Iris pigment epithelial cell (primary cell): ENCODE data around the gene RNF41.
A peak's percentile ranks its signal among the peaks of the same experiment; 100 is the strongest.

Source experiments
- DNase-seq: peaks from one replicate; pipeline ENCODE4 v3.0.0-alpha.2; 2011; ENCODE audit warnings: low read depth

RNF41 gene

GRCh38 chr12:56208006-56208405, 13.7 kb downstream of the RNF41 start:
- no peak for DNase-seq

- DNase-seq, result peak; percentile 60
Measured at GRCh38 chr12:56206452-56207166, 15.1 kb downstream of the RNF41 start.

- no peak for DNase-seq
Measured at GRCh38 chr12:56205445-56205844, 16.3 kb downstream of the RNF41 start.

GRCh38 chr12:56204275-56204674, 17.4 kb downstream of the RNF41 start:
- DNase-seq, result no peak

GRCh38 chr12:56202838-56203237, 18.9 kb downstream of the RNF41 start:
- DNase-seq, result no peak

GRCh38 chr12:56202366-56202765, 19.4 kb downstream of the RNF41 start:
- no peak for DNase-seq

- DNase-seq, result peak; percentile 20
Measured at GRCh38 chr12:56198836-56199235, 22.9 kb downstream of the RNF41 start.

- DNase-seq, result no peak
Measured at GRCh38 chr12:56197921-56198635, 23.6 kb downstream of the RNF41 start.

GRCh38 chr12:56196818-56197550, 24.7 kb downstream of the RNF41 start:
- DNase-seq, result peak; percentile 96

GRCh38 chr12:56193025-56193578, 28.6 kb downstream of the RNF41 start:
- peak; percentile 83 for DNase-seq

- no peak for DNase-seq
Measured at GRCh38 chr12:56192582-56192981, 29.1 kb downstream of the RNF41 start.

- DNase-seq, result no peak
Measured at GRCh38 chr12:56190695-56191155, 31.0 kb downstream of the RNF41 start.

- peak; percentile 78 for DNase-seq
Measured at GRCh38 chr12:56189918-56190694, 31.6 kb downstream of the RNF41 start.

- peak; percentile 82 for DNase-seq
Measured at GRCh38 chr12:56189099-56189917, 32.4 kb downstream of the RNF41 start, which contains the start of gene SMARCC2. SMARCC2 (minus strand) TSS chr12:56189483; CDS start chr12:56189461, 22 bp downstream.

- no peak for DNase-seq
Measured at GRCh38 chr12:56188778-56189098, 33.0 kb downstream of the RNF41 start.

GRCh38 chr12:56188131-56188777, 33.5 kb downstream of the RNF41 start:
- DNase-seq, result no peak

- DNase-seq, result no peak
Measured at GRCh38 chr12:56186957-56187356, 34.8 kb downstream of the RNF41 start.

GRCh38 chr12:56178347-56178746, 43.4 kb downstream of the RNF41 start:
- DNase-seq, result no peak

- DNase-seq, result no peak
Measured at GRCh38 chr12:56172839-56173238, 48.9 kb downstream of the RNF41 start.

- no peak for DNase-seq
Measured at GRCh38 chr12:56169229-56169759, 52.4 kb downstream of the RNF41 start.
